Body of pancreas (tissue), 4 donors: ENCODE results near the gene STK32B. TPM values are rescaled to one million over a fixed set of nuclear protein-coding genes. Genes with fewer than 3 reads are reported as not detected.

Experiments used
- ATAC-seq: fragments of 150-250 bp; one replicate; pipeline ENCODE4 v1.9.1; 2016
- DNase-seq, 4 donors: peaks; one replicate each; pipeline ENCODE4 v3.0.0-alpha.2; 2019
- H3K27ac ChIP-seq, 4 donors: fragments of 200-600 bp; sonication (generic); 1 replicate in 3 of 4; 2 replicates in 1 of 4; pipeline versions ENCODE4 v1.5.1 to v1.6.1; 2016 to 2019; ENCODE audit warnings: mild to moderate bottlenecking in 1 of 4, mixed read lengths in 1 of 4, moderate library complexity in 1 of 4
- H3K27me3 ChIP-seq, 2 donors: fragments of 200-600 bp; sonication (generic); one replicate each; pipeline ENCODE4 v1.6.0; 2016; ENCODE audit warnings: mild to moderate bottlenecking in 1 of 2
- H3K36me3 ChIP-seq, 2 donors: fragments of 200-600 bp; sonication (generic); replicated peaks in 1 of 2; 2 replicates each; pipeline ENCODE4 v1.5.1; 2016; ENCODE audit warnings: low read depth in 2 of 2; ENCODE audit not compliant: insufficient read depth in 1 of 2
- H3K4me1 ChIP-seq: fragments of 200-600 bp; sonication (generic); one replicate; pipeline ENCODE4 v1.6.0; 2016
- H3K4me3 ChIP-seq, 2 donors: fragments of 200-600 bp; sonication (generic); 1 replicate in 1 of 2; 2 replicates in 1 of 2; pipeline ENCODE4 v1.5.1; 2016 to 2019
- H3K9me3 ChIP-seq, 3 donors: fragments of 200-600 bp; sonication (generic); 1 replicate in 2 of 3; 2 replicates in 1 of 3; pipeline ENCODE4 v1.5.1; 2016
- CTCF ChIP-seq, 7 experiments: fragments of 450-650 bp in 4 of 7; fragments of 200-600 bp in 3 of 7; sonication (generic) in 3 of 7; IDR thresholded peaks; one replicate each; pipeline ENCODE4 v1.5.1; 2016 to 2019; ENCODE audit warnings: antibody characterized with exemption in 7 of 7
- POLR2A ChIP-seq, 3 donors: fragments of 450-650 bp; IDR thresholded peaks; one replicate each; pipeline ENCODE4 v1.6.1; 2016; ENCODE audit warnings: antibody characterized with exemption in 3 of 3, mild to moderate bottlenecking in 2 of 3
- WGBS, 2 donors: methylation state at CpG; one replicate each; pipeline ENCODE4 v1.1.5; 2017; 5-methylcytosine and 5-hydroxymethylcytosine counted together
- intact Hi-C: fragments of 100-400 bp; cut with DNase I; formaldehyde crosslinking; loops from one replicate; pipeline ENCODE4 v1.15.1; 2023
- total RNA-seq, 2 donors: library from RNA; depleted of rRNA; stranded (reverse); fragments of >200 nt; gene quantifications; one replicate each; pipeline ENCODE4 v1.1.0, GENCODE V29; 2016

The STK32B gene
- total RNA-seq, 2 donors from 2014 or later: 1.3 to 4.9 TPM

GRCh38 chr4:5409972-5410618 is 358.8 kb downstream of the STK32B start:
- Histone ChIP-seq H3K4me3 (no peak overlapping the region), H3K36me3 (no peaks in the 10 kb centered on the region), H3K27ac (no peak overlapping the region), H3K9me3 (peaks cover 0 to 9% (median 0%) of the 10 kb centered on the region in 3 donors), H3K27me3 (no peaks in the 10 kb centered on the region), H3K4me1 (no peaks in the 10 kb centered on the region)
- intact Hi-C loops: no loop called here
- DNase-seq (no peak), ATAC-seq (no peak)
- TF ChIP-seq CTCF (IDR thresholded peaks at IDR 0.05) (no peak), POLR2A (IDR thresholded peaks at IDR 0.05) (no peak)
- WGBS, 2 donors: 49 to 51% methylated on average over 6 of the region's 6 CpGs

DNA sequence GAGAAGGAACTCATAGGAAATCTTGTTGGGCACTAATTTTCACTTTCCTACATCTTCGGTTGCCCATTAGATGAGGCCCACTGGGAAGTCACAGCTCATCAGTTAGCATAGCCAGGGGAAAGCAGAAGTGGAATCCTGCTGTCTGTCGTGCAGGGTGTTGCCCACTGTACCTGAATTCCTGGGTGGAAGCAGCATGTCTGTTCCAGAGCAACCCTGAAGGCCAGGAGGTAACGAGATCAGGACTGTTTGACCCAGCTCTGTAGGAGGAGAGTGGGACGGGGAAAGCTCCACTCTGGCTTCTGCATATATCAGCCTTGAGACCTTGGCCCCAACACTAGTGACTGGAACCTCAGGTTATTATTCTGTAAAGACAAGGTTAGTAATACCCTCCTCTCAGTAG is 361.0 kb downstream of the STK32B start:
- ATAC-seq (no peak), DNase-seq (no peak)
- WGBS, 2 donors: 66 to 70% methylated on average over 4 of the region's 4 CpGs
- Histone ChIP-seq H3K4me1 (no peaks in the 10 kb centered on the region), H3K4me3 (no peak overlapping the region), H3K9me3 (peaks cover 0 to 6% (median 0%) of the 10 kb centered on the region in 3 donors), H3K27ac (no peak overlapping the region), H3K27me3 (no peaks in the 10 kb centered on the region), H3K36me3 (no peaks in the 10 kb centered on the region)
- TF ChIP-seq POLR2A (IDR thresholded peaks at IDR 0.05) (no peak), CTCF (IDR thresholded peaks at IDR 0.05) (no peak)
- intact Hi-C loops: no loop called here

- DNase-seq (no peak), ATAC-seq (no peak)
- H3K27ac ChIP-seq: no peak overlapping the region
- TF ChIP-seq CTCF (IDR thresholded peaks at IDR 0.05) (no peak), POLR2A (IDR thresholded peaks at IDR 0.05) (no peak)
- WGBS, 2 donors: 85% methylated on average over 1 of the region's 1 CpG
- H3K9me3 ChIP-seq: peaks cover 0 to 7% (median 0%) of the 10 kb centered on the region in 3 donors
- intact Hi-C loops: no loop called here
- no peaks in the 10 kb centered on the region for H3K4me1 ChIP-seq
- no peak overlapping the region for H3K4me3 ChIP-seq
- H3K36me3 ChIP-seq: no peaks in the 10 kb centered on the region
- H3K27me3 ChIP-seq: no peaks in the 10 kb centered on the region
Measured at GRCh38 chr4:5412751-5413150, 361.5 kb downstream of the STK32B start.

DNA sequence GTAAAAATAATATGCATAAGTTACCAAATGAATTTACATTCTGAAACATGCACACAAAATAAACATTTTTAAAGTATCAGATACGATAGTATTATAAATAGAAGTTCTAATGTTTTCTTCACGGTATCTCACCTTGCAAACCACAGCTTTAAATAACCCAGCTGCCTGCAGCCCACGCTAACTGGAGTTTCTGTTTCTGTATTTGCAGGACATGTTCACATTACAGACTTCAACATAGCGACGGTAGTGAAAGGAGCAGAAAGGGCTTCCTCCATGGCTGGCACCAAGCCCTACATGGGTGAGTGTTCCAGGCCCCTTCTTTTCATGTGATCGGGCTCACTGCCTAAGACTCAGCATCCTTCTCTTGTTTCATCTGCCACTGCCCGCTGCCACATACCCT is 365.4 kb downstream of the STK32B start:
- no peak overlapping the region for H3K27ac ChIP-seq
- intact Hi-C loops: no loop called here
- no peak for ATAC-seq
- no peak overlapping the region for H3K4me3 ChIP-seq
- WGBS, 2 donors: 60 to 95% methylated on average over 7 of the region's 7 CpGs
- DNase-seq: no peak
- no peaks in the 10 kb centered on the region for H3K27me3 ChIP-seq
- H3K9me3 ChIP-seq: peaks cover 0 to 9% (median 0%) of the 10 kb centered on the region in 3 donors
- H3K36me3 ChIP-seq: no peaks in the 10 kb centered on the region
- no peaks in the 10 kb centered on the region for H3K4me1 ChIP-seq
- TF ChIP-seq CTCF (IDR thresholded peaks at IDR 0.05): no peak
- no peak for TF ChIP-seq POLR2A (IDR thresholded peaks at IDR 0.05)

- H3K4me1 ChIP-seq: no peaks in the 10 kb centered on the region
- H3K9me3 ChIP-seq: peaks cover 0 to 9% (median 0%) of the 10 kb centered on the region in 3 donors
- 60 to 81% methylated on average over 6 of the region's 6 CpGs for WGBS, 2 donors
- H3K36me3 ChIP-seq: no peaks in the 10 kb centered on the region
- DNase-seq: no peak
- intact Hi-C loops: no loop called here
- no peak for ATAC-seq
- TF ChIP-seq CTCF (IDR thresholded peaks at IDR 0.05) (no peak), POLR2A (IDR thresholded peaks at IDR 0.05) (no peak)
- no peak overlapping the region for H3K27ac ChIP-seq
- no peaks in the 10 kb centered on the region for H3K27me3 ChIP-seq
- H3K4me3 ChIP-seq: no peak overlapping the region
Measured at GRCh38 chr4:5420266-5420665, 369.0 kb downstream of the STK32B start.
